Lung (tissue), 12 donors: ENCODE results near the gene SEC31B. TPM values are rescaled to one million over a fixed set of nuclear protein-coding genes. Genes with fewer than 3 reads are reported as not detected.

Experiments
- ATAC-seq: fragments of 200-7000 bp; cut with Tn5 transposase; one replicate; pipeline ENCODE4 v1.9.1; 2020; ENCODE audit warnings: moderate number of reproducible peaks; ENCODE audit not compliant: insufficient read depth, low FRiP score
- DNase-seq, 3 donors: peaks; one replicate each; pipeline ENCODE4 v3.0.0-alpha.2; 2013 to 2017
- H3K27ac ChIP-seq, 2 donors: one replicate each; pipeline ENCODE4 v1.5.1; 2013; ENCODE audit warnings: mild to moderate bottlenecking in 2 of 2, moderate library complexity in 2 of 2, control low read depth in 1 of 2, inconsistent platforms in 1 of 2, low read depth in 1 of 2, low read length in 1 of 2
- H3K27me3 ChIP-seq, 3 donors: one replicate each; pipeline ENCODE4 v1.5.1; 2013; ENCODE audit warnings: low read length in 2 of 3; ENCODE audit not compliant: control insufficient read depth in 3 of 3, insufficient read depth in 3 of 3
- H3K36me3 ChIP-seq, 4 donors: one replicate each; pipeline ENCODE4 v1.5.1; 2013; ENCODE audit warnings: low read length in 4 of 4, mild to moderate bottlenecking in 1 of 4, moderate library complexity in 1 of 4; ENCODE audit not compliant: control insufficient read depth in 4 of 4, insufficient read depth in 4 of 4
- H3K4me1 ChIP-seq, 5 donors: one replicate each; pipeline ENCODE4 v1.5.1; 2013; ENCODE audit warnings: low read length in 5 of 5, mild to moderate bottlenecking in 2 of 5, moderate library complexity in 1 of 5; ENCODE audit not compliant: control insufficient read depth in 5 of 5, insufficient read depth in 5 of 5
- H3K4me3 ChIP-seq: one replicate; pipeline ENCODE4 v1.5.1; 2013; ENCODE audit warnings: mild to moderate bottlenecking, control low read depth, moderate library complexity
- H3K9ac ChIP-seq, 2 donors: one replicate each; pipeline ENCODE4 v1.5.1; 2013; ENCODE audit warnings: low read length in 2 of 2, control low read depth in 1 of 2; ENCODE audit not compliant: insufficient read depth in 1 of 2
- H3K9me3 ChIP-seq, 4 donors: one replicate each; pipeline ENCODE4 v1.5.1; 2013; ENCODE audit warnings: low read length in 3 of 4, mild to moderate bottlenecking in 1 of 4, moderate library complexity in 1 of 4; ENCODE audit not compliant: control insufficient read depth in 4 of 4, insufficient read depth in 3 of 4
- WGBS, 2 donors: extraction: QIAGEN DNeasy Blood & Tissue Kit; methylation state at CpG; one replicate each; pipeline ENCODE4 v1.1.7; 2013; 5-methylcytosine and 5-hydroxymethylcytosine counted together
- polyA plus RNA-seq, 2 donors: library from polyadenylated mRNA; stranded (reverse); fragments of 200-250 nt; gene quantifications; one replicate each; pipeline ENCODE4 v1.2.1, GENCODE V29; 2013
- total RNA-seq, 2 donors: library from RNA; depleted of rRNA in 1 of 2; stranded (reverse); fragments of >200 nt in 1 of 2; gene quantifications; one replicate each; pipeline ENCODE4 v1.2.1, GENCODE V29; 2014 to 2021
- TF ChIP-seq, protein P1 (sequence below): IDR thresholded peaks from 2 replicates; pipeline ENCODE4 v1.5.1; 2012; ENCODE audit warnings: mild to moderate bottlenecking; ENCODE audit errors: control extremely low read depth, extremely low read depth
- donor health status: control.
- donor health status: control.
- donor health status: Bipolar disorder and iron deficiency.
- donor health status: healthy.
- donor health status: DM: yes; HTN: yes; CAD: no.

The SEC31B gene
- total and polyA plus RNA-seq, 4 donors, result 4.8 to 10.5 (median 9.4) TPM

GRCh38 chr10:100448951-100449350, 70.7 kb downstream of the SEC31B start:
- Histone ChIP-seq H3K4me1 (no peaks in the 10 kb centered on the region), H3K27me3 (peaks cover 0 to 3% (median 0%) of the 10 kb centered on the region in 3 donors), H3K27ac (no peak overlapping the region), H3K9ac (no peak overlapping the region), H3K4me3 (no peak overlapping the region), H3K9me3 (peaks cover 0 to 3% (median 1%) of the 10 kb centered on the region in 4 donors), H3K36me3 (no peaks in the 10 kb centered on the region)
- ATAC-seq (no peak), DNase-seq (no peak)
- TF ChIP-seq, protein P1, sequence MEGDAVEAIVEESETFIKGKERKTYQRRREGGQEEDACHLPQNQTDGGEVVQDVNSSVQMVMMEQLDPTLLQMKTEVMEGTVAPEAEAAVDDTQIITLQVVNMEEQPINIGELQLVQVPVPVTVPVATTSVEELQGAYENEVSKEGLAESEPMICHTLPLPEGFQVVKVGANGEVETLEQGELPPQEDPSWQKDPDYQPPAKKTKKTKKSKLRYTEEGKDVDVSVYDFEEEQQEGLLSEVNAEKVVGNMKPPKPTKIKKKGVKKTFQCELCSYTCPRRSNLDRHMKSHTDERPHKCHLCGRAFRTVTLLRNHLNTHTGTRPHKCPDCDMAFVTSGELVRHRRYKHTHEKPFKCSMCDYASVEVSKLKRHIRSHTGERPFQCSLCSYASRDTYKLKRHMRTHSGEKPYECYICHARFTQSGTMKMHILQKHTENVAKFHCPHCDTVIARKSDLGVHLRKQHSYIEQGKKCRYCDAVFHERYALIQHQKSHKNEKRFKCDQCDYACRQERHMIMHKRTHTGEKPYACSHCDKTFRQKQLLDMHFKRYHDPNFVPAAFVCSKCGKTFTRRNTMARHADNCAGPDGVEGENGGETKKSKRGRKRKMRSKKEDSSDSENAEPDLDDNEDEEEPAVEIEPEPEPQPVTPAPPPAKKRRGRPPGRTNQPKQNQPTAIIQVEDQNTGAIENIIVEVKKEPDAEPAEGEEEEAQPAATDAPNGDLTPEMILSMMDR, result no peak
- 63 to 67% methylated on average over 4 of the region's 4 CpGs for WGBS, 2 donors

GRCh38 chr10:100447663-100448062, 72.0 kb downstream of the SEC31B start:
- no peaks in the 10 kb centered on the region for H3K4me1 ChIP-seq
- TF ChIP-seq, protein P1, result no peak
- H3K4me3 ChIP-seq, result no peak overlapping the region
- no peak overlapping the region for H3K9ac ChIP-seq
- H3K27me3 ChIP-seq, result peaks cover 0 to 3% (median 0%) of the 10 kb centered on the region in 3 donors
- WGBS, 2 donors, result 85 to 88% methylated on average over 1 of the region's 1 CpG
- ATAC-seq (no peak), DNase-seq (no peak)
- no peak overlapping the region for H3K27ac ChIP-seq
- peaks cover 0 to 3% (median 1%) of the 10 kb centered on the region in 4 donors for H3K9me3 ChIP-seq
- no peaks in the 10 kb centered on the region for H3K36me3 ChIP-seq

DNA sequence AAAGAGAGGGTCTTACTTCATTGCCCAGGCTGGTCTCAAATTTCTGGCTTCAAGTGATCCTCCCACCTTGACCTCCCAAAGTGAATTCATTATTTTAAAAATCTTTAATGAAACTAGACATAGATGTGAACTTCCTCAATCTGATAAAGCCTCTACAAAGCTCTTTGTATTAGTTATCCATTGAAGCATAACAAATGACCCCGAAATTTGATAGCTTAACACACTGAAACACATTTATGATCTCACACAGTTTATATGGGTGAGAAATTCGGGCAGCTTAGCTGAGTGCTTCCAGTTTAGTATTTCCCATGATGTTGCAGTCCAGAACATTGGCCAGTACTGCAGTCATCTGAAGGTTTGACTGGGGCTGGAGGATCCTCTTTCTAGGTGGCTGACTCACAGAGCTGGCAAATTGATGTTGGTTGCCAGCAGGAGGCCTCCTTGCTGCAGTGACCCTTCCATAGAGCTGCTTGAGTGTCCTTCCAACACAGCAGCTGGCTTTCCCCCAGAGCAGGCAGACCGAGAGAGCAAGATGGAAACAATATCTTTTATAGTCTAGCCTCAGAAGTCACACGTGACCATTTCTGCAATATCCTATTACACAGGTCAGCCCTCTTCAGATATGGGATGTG, 73.4 kb downstream of the SEC31B start:
- no peak for ATAC-seq
- H3K27ac ChIP-seq, result no peak overlapping the region
- H3K4me3 ChIP-seq, result no peak overlapping the region
- H3K9ac ChIP-seq, result no peak overlapping the region
- no peaks in the 10 kb centered on the region for H3K4me1 ChIP-seq
- no peaks in the 10 kb centered on the region for H3K27me3 ChIP-seq
- 71 to 83% methylated on average over 4 of the region's 4 CpGs for WGBS, 2 donors
- peaks cover 0 to 3% (median 1%) of the 10 kb centered on the region in 4 donors for H3K9me3 ChIP-seq
- no peak for DNase-seq
- TF ChIP-seq, protein P1, result no peak
- no peaks in the 10 kb centered on the region for H3K36me3 ChIP-seq

GRCh38 chr10:100442548-100442947, 77.1 kb downstream of the SEC31B start:
- H3K9ac ChIP-seq, result no peak overlapping the region
- no peaks in the 10 kb centered on the region for H3K27me3 ChIP-seq
- no peaks in the 10 kb centered on the region for H3K36me3 ChIP-seq
- H3K27ac ChIP-seq, result no peak overlapping the region
- H3K4me3 ChIP-seq, result no peak overlapping the region
- no peaks in the 10 kb centered on the region for H3K4me1 ChIP-seq
- 71 to 86% methylated on average over 3 of the region's 3 CpGs for WGBS, 2 donors
- ATAC-seq, result no peak
- peaks cover 0 to 3% (median 1%) of the 10 kb centered on the region in 4 donors for H3K9me3 ChIP-seq
- peak in 1 of 3 donors; percentile 22 for DNase-seq
- TF ChIP-seq, protein P1, result no peak
